PC-3 (cell line): ENCODE measurements around the gene GLRX.

Experiments
- EZH2 ChIP-seq: fragments of 300-600 bp; sonication (generic); IDR thresholded peaks from one replicate; pipeline ENCODE4 v1.6.1; 2017; ENCODE audit warnings: antibody characterized with exemption, mild to moderate bottlenecking, low read length; ENCODE audit not compliant: unreplicated experiment
- EZH2phosphoT487 ChIP-seq: fragments of 300-600 bp; sonication (generic); IDR thresholded peaks from 2 replicates; pipeline ENCODE4 v1.6.1; 2018; ENCODE audit warnings: mild to moderate bottlenecking, antibody characterized with exemption, low read length, borderline replicate concordance
- TF ChIP-seq, protein P1 (sequence below): fragments of 300-600 bp; sonication (generic); conservative IDR thresholded peaks from 2 replicates; pipeline ENCODE4 v1.5.1; 2017; ENCODE audit warnings: antibody characterized with exemption, low read depth, mild to moderate bottlenecking, low read length

DNA sequence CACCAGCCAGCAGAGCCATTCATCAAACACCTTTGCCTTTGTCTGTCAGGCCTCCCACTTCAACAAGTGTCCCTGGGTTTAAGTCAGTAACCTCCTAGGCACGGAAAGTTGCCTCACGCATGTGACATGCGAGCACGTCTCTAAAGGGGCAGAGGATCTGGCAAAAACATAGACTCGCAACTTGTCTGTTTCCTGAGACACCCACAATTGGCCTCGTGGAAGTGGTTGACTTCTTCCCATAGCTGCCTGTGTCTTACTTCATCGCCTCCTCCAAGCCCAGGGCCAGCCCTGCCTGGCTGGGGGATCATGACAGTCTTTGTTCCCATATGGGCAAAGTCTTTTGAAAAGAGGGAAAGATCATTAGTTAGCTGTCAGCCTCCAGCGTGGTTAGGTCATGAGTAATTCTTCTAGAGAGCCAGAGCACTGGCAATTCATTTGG lies 35.5 kb upstream of the GLRX start:
- TF ChIP-seq EZH2phosphoT487 (no peak), EZH2 (no peak)
- TF ChIP-seq, protein P1, sequence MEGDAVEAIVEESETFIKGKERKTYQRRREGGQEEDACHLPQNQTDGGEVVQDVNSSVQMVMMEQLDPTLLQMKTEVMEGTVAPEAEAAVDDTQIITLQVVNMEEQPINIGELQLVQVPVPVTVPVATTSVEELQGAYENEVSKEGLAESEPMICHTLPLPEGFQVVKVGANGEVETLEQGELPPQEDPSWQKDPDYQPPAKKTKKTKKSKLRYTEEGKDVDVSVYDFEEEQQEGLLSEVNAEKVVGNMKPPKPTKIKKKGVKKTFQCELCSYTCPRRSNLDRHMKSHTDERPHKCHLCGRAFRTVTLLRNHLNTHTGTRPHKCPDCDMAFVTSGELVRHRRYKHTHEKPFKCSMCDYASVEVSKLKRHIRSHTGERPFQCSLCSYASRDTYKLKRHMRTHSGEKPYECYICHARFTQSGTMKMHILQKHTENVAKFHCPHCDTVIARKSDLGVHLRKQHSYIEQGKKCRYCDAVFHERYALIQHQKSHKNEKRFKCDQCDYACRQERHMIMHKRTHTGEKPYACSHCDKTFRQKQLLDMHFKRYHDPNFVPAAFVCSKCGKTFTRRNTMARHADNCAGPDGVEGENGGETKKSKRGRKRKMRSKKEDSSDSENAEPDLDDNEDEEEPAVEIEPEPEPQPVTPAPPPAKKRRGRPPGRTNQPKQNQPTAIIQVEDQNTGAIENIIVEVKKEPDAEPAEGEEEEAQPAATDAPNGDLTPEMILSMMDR = no peak
